ENCODE measurements around the gene HIF1A.

Gene HIF1A

DNA sequence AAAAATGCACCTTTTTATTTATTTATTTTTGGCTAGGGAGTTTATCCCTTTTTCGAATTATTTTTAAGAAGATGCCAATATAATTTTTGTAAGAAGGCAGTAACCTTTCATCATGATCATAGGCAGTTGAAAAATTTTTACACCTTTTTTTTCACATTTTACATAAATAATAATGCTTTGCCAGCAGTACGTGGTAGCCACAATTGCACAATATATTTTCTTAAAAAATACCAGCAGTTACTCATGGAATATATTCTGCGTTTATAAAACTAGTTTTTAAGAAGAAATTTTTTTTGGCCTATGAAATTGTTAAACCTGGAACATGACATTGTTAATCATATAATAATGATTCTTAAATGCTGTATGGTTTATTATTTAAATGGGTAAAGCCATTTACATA is 52.0 kb downstream of the HIF1A start:
- H3K4me3 ChIP-seq (ENCODE audit: low read depth, low read length, poor library complexity, severe bottlenecking) = no peak overlapping the region
- peaks cover 71% of the 10 kb centered on the region for H3K36me3 ChIP-seq (ENCODE audit: insufficient read depth, low read length)
- H4K20me1 ChIP-seq (ENCODE audit: insufficient read depth, low read length) = no peaks in the 10 kb centered on the region
- no peaks in the 10 kb centered on the region for H3K9me2 ChIP-seq (ENCODE audit: low read depth, low read length)
- TF ChIP-seq, protein P1, sequence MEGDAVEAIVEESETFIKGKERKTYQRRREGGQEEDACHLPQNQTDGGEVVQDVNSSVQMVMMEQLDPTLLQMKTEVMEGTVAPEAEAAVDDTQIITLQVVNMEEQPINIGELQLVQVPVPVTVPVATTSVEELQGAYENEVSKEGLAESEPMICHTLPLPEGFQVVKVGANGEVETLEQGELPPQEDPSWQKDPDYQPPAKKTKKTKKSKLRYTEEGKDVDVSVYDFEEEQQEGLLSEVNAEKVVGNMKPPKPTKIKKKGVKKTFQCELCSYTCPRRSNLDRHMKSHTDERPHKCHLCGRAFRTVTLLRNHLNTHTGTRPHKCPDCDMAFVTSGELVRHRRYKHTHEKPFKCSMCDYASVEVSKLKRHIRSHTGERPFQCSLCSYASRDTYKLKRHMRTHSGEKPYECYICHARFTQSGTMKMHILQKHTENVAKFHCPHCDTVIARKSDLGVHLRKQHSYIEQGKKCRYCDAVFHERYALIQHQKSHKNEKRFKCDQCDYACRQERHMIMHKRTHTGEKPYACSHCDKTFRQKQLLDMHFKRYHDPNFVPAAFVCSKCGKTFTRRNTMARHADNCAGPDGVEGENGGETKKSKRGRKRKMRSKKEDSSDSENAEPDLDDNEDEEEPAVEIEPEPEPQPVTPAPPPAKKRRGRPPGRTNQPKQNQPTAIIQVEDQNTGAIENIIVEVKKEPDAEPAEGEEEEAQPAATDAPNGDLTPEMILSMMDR (IDR thresholded peaks at IDR 0.05; ENCODE audit: low read length) = no peak
- no peak for TF ChIP-seq EZH2 (IDR thresholded peaks at IDR 0.05; ENCODE audit: borderline replicate concordance, low read length)
- no peaks in the 10 kb centered on the region for H3F3A ChIP-seq (ENCODE audit: insufficient read depth, low read length)
- no peak overlapping the region for H2AFZ ChIP-seq (ENCODE audit: low read length)
- H3K4me1 ChIP-seq (ENCODE audit: insufficient read depth, low read length, severe bottlenecking) = peaks cover 63% of the 10 kb centered on the region
- H3K79me2 ChIP-seq (ENCODE audit: insufficient read depth, low read length) = peaks cover 19% of the 10 kb centered on the region; the same call in 1 of the 2 replicates
- H3K4me2 ChIP-seq (ENCODE audit: low read length) = no peak overlapping the region; the same call in 1 of the 2 replicates
- H3K9ac ChIP-seq (ENCODE audit: low read length) = no peak overlapping the region; the same call in 1 of the 2 replicates
- no peaks in the 10 kb centered on the region for H3K27me3 ChIP-seq (ENCODE audit: insufficient read depth, low read length)
- H3K9me3 ChIP-seq (ENCODE audit: low read length) = no peaks in the 10 kb centered on the region
- H3K27ac ChIP-seq (ENCODE audit: low read depth, low read length, poor library complexity, severe bottlenecking) = peak overlapping the region; percentile 53

GRCh38 chr14:61749264-61749663 is 54.0 kb downstream of the HIF1A start:
- peak overlapping the region; percentile 62 for H3K4me3 ChIP-seq (ENCODE audit: low read depth, low read length, poor library complexity, severe bottlenecking)
- TF ChIP-seq, protein P1 (IDR thresholded peaks at IDR 0.05; ENCODE audit: low read length) = no peak
- no peak for TF ChIP-seq EZH2 (IDR thresholded peaks at IDR 0.05; ENCODE audit: borderline replicate concordance, low read length)
- H3K36me3 ChIP-seq (ENCODE audit: insufficient read depth, low read length) = peaks cover 52% of the 10 kb centered on the region
- no peaks in the 10 kb centered on the region for H3K9me3 ChIP-seq (ENCODE audit: low read length)
- H3K27me3 ChIP-seq (ENCODE audit: insufficient read depth, low read length) = no peaks in the 10 kb centered on the region
- H3K79me2 ChIP-seq (ENCODE audit: insufficient read depth, low read length) = peaks cover 19% of the 10 kb centered on the region; the same call in 1 of the 2 replicates
- peak overlapping the region; percentile 75; the same call in 1 of the 2 replicates for H3K4me2 ChIP-seq (ENCODE audit: low read length)
- H3K9ac ChIP-seq (ENCODE audit: low read length) = peak overlapping the region; percentile 63; the same call in 1 of the 2 replicates
- peak overlapping the region; percentile 47 for H3K27ac ChIP-seq (ENCODE audit: low read depth, low read length, poor library complexity, severe bottlenecking)
- no peaks in the 10 kb centered on the region for H3K9me2 ChIP-seq (ENCODE audit: low read depth, low read length)
- H3K4me1 ChIP-seq (ENCODE audit: insufficient read depth, low read length, severe bottlenecking) = peaks cover 70% of the 10 kb centered on the region
- no peaks in the 10 kb centered on the region for H4K20me1 ChIP-seq (ENCODE audit: insufficient read depth, low read length)
- no peak overlapping the region for H2AFZ ChIP-seq (ENCODE audit: low read length)
- no peaks in the 10 kb centered on the region for H3F3A ChIP-seq (ENCODE audit: insufficient read depth, low read length)

DNA sequence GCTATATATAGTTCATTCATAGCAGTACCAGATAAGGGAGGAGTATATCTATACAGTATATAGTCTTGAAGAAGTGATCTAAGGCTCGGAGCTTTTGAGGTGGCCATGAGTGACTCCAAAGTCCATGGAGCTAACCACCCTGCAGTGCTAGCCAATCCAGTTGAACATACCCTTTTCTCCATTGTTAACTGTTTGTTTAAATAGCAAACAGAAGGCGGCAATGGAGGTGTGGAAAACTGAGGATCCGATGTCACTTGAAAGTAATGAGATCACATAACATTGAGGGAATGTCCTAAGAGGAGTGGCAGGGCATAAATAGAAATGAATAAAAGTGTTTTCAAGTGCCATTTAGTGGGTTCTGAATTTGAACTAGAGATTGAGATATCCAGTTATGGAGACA is 54.6 kb downstream of the HIF1A start:
- Histone ChIP-seq H3K27ac (ENCODE audit: low read depth, low read length, poor library complexity, severe bottlenecking) (peak overlapping the region; percentile 47), H3K9me2 (ENCODE audit: low read depth, low read length) (no peaks in the 10 kb centered on the region)

More for the DNA sequence above, 54.6 kb downstream of the HIF1A start:
- Histone ChIP-seq H3K4me2 (ENCODE audit: low read length) (peak overlapping the region; percentile 75), H3K36me3 (ENCODE audit: insufficient read depth, low read length) (peaks cover 46% of the 10 kb centered on the region), H3K79me2 (ENCODE audit: insufficient read depth, low read length) (peaks cover 19% of the 10 kb centered on the region; the same call in 1 of the 2 replicates), H3K4me3 (ENCODE audit: low read depth, low read length, poor library complexity, severe bottlenecking) (peak overlapping the region; percentile 62), H3K9me3 (ENCODE audit: low read length) (no peaks in the 10 kb centered on the region), H3K27me3 (ENCODE audit: insufficient read depth, low read length) (no peaks in the 10 kb centered on the region), H3K4me1 (ENCODE audit: insufficient read depth, low read length, severe bottlenecking) (peaks cover 70% of the 10 kb centered on the region), H3K9ac (ENCODE audit: low read length) (peak overlapping the region; percentile 63; the same call in 1 of the 2 replicates), H3F3A (ENCODE audit: insufficient read depth, low read length) (no peaks in the 10 kb centered on the region), H2AFZ (ENCODE audit: low read length) (no peak overlapping the region), H4K20me1 (ENCODE audit: insufficient read depth, low read length) (no peaks in the 10 kb centered on the region)
- TF ChIP-seq, protein P1 (IDR thresholded peaks at IDR 0.05; ENCODE audit: low read length) = no peak
- no peak for TF ChIP-seq EZH2 (IDR thresholded peaks at IDR 0.05; ENCODE audit: borderline replicate concordance, low read length)
